H1 (cell line): ENCODE results near the gene RPL12. TPM values are rescaled to one million over a fixed set of nuclear protein-coding genes. Genes with fewer than 3 reads are reported as not detected.
A peak's percentile ranks its signal among the peaks of the same experiment; 100 is the strongest.

Experiments used
- CTCF ChIA-PET: fragments of 300-600 bp; sonication (Branson Sonifier 250); formaldehyde crosslinking; loops from one replicate; lab custom pipeline; 2021; ENCODE audit not compliant: partially characterized antibody; lab: Charles Lee
- POLR2A ChIA-PET: fragments of 300-600 bp; sonication (Branson Sonifier 250); formaldehyde crosslinking; loops from one replicate; lab custom pipeline; 2021; ENCODE audit warnings: inconsistent platforms; ENCODE audit not compliant: partially characterized antibody; lab: Charles Lee
- DNase-seq, 2 experiments: peaks; one replicate each; pipeline versions ENCODE4 v3.0.0 to v3.0.0-alpha.2; 2010 to 2022; ENCODE audit warnings: low spot score in 2 of 2, low read depth in 1 of 2, mixed read lengths in 1 of 2
- FAIRE-seq: peaks from 2 replicates; lab custom pipeline; 2011; peaks lifted over from hg19 to GRCh38; lab: Jason Lieb, UNC
- H2AFZ ChIP-seq: 2 replicates; pipeline ENCODE4 v1.8.1; 2012; ENCODE audit warnings: low read length, inconsistent platforms
- H2AK5ac ChIP-seq: 2 replicates; pipeline ENCODE4 v1.6.1; 2013; ENCODE audit warnings: low read depth, low read length
- H2BK120ac ChIP-seq: replicated peaks from 2 replicates; pipeline ENCODE3; 2013; ENCODE audit warnings: low read depth, low read length, inconsistent platforms
- H2BK12ac ChIP-seq: 2 replicates; pipeline ENCODE4 v1.6.1; 2013; ENCODE audit warnings: low read depth, low read length
- H2BK15ac ChIP-seq: 2 replicates; pipeline ENCODE4 v1.6.1; 2013; ENCODE audit warnings: low read length
- H2BK20ac ChIP-seq: 2 replicates; pipeline ENCODE4 v1.6.1; 2013; ENCODE audit warnings: low read length
- H2BK5ac ChIP-seq: 2 replicates; pipeline ENCODE4 v1.6.1; 2013; ENCODE audit warnings: low read depth, low read length
- H3K14ac ChIP-seq: 2 replicates; pipeline ENCODE4 v1.6.1; 2013; ENCODE audit warnings: inconsistent platforms; ENCODE audit not compliant: insufficient read length
- H3K18ac ChIP-seq: 2 replicates; pipeline ENCODE4 v1.6.1; 2013; ENCODE audit warnings: low read length; ENCODE audit errors: extremely low read depth
- H3K23ac ChIP-seq: 2 replicates; pipeline ENCODE4 v1.6.1; 2013; ENCODE audit warnings: inconsistent platforms; ENCODE audit not compliant: insufficient read length
- H3K23me2 ChIP-seq: 2 replicates; pipeline ENCODE4 v1.6.1; 2013; ENCODE audit warnings: low read depth, low read length
- H3K27ac ChIP-seq: 2 replicates; pipeline ENCODE4 v1.6.1; 2011; ENCODE audit warnings: low read depth, low read length, inconsistent platforms
- H3K27me3 ChIP-seq, 4 experiments: replicated peaks in 1 of 4; 1 replicate in 1 of 4; 2 replicates in 3 of 4; pipeline versions ENCODE4 v1.6.1 to v1.8.1; 2011 to 2013; ENCODE audit warnings: low read length in 3 of 4, mild to moderate bottlenecking in 3 of 4, inconsistent platforms in 2 of 4, mixed read lengths in 2 of 4, moderate library complexity in 1 of 4; ENCODE audit not compliant: control insufficient read depth in 3 of 4, insufficient read depth in 3 of 4; ENCODE audit errors: extremely low read depth in 1 of 4
- H3K36me3 ChIP-seq, 4 experiments: 2 replicates each; pipeline versions ENCODE4 v1.6.1 to v1.8.1; 2011 to 2013; ENCODE audit warnings: mild to moderate bottlenecking in 4 of 4, low read length in 3 of 4, moderate library complexity in 2 of 4, control low read depth in 1 of 4, inconsistent platforms in 1 of 4; ENCODE audit not compliant: insufficient read depth in 4 of 4, control insufficient read depth in 2 of 4
- H3K4ac ChIP-seq: replicated peaks from 2 replicates; pipeline ENCODE3; 2013; ENCODE audit warnings: low read length, low read depth, mixed read lengths, inconsistent platforms; ENCODE audit not compliant: insufficient read length
- H3K4me1 ChIP-seq, 4 experiments: replicated peaks in 1 of 4; 1 replicate in 1 of 4; 2 replicates in 3 of 4; pipeline versions ENCODE4 v1.6.1 to v1.8.1; 2011 to 2013; ENCODE audit warnings: low read length in 3 of 4, inconsistent platforms in 2 of 4, mixed read lengths in 1 of 4; ENCODE audit not compliant: insufficient read depth in 4 of 4, control insufficient read depth in 3 of 4
- H3K4me2 ChIP-seq, 2 experiments: 2 replicates each; pipeline versions ENCODE4 v1.6.1 to v1.8.1; 2011 to 2013; ENCODE audit warnings: low read depth in 2 of 2, low read length in 2 of 2, control low read depth in 1 of 2, inconsistent platforms in 1 of 2, mild to moderate bottlenecking in 1 of 2; ENCODE audit not compliant: insufficient read depth in 1 of 2
- H3K4me3 ChIP-seq, 4 experiments: fragments of 200-600, 300-600 bp in 1 of 4; sonication (generic), shearing (Covaris generic), sonication (Bioruptor Twin) in 1 of 4; 2 replicates each; pipeline versions ENCODE4 v1.5.1 to v1.8.1; 2011 to 2016; ENCODE audit warnings: low read length in 4 of 4, low read depth in 3 of 4, control low read depth in 2 of 4, inconsistent platforms in 2 of 4, mild to moderate bottlenecking in 2 of 4, mixed read lengths in 1 of 4, moderate library complexity in 1 of 4; ENCODE audit not compliant: insufficient read depth in 2 of 4; ENCODE audit errors: extremely low read depth in 1 of 4
- H3K56ac ChIP-seq: replicated peaks from 2 replicates; pipeline ENCODE3; 2013; ENCODE audit warnings: low read depth, mild to moderate bottlenecking, mixed read lengths, low read length, inconsistent platforms; ENCODE audit not compliant: insufficient read length
- H3K79me1 ChIP-seq: 2 replicates; pipeline ENCODE4 v1.6.1; 2013; ENCODE audit warnings: low read depth, low read length, control low read depth
- H3K79me2 ChIP-seq, 2 experiments: 2 replicates each; pipeline versions ENCODE4 v1.6.1 to v1.8.1; 2012 to 2013; ENCODE audit warnings: low read length in 2 of 2, mild to moderate bottlenecking in 2 of 2, inconsistent platforms in 1 of 2; ENCODE audit not compliant: insufficient read depth in 2 of 2, control insufficient read depth in 1 of 2
- H3K9ac ChIP-seq, 4 experiments: replicated peaks in 1 of 4; 1 replicate in 1 of 4; 2 replicates in 3 of 4; pipeline versions ENCODE4 v1.6.1 to v1.8.1; 2011 to 2013; ENCODE audit warnings: low read depth in 3 of 4, low read length in 3 of 4, control low read depth in 2 of 4, mild to moderate bottlenecking in 2 of 4, moderate library complexity in 2 of 4, inconsistent platforms in 1 of 4; ENCODE audit errors: extremely low read depth in 1 of 4
- H3K9me3 ChIP-seq, 2 experiments: 2 replicates each; pipeline versions ENCODE4 v1.6.1 to v1.8.1; 2012 to 2013; ENCODE audit warnings: mild to moderate bottlenecking in 2 of 2, moderate library complexity in 2 of 2, control low read depth in 1 of 2, inconsistent platforms in 1 of 2, low read depth in 1 of 2, low read length in 1 of 2, mixed read lengths in 1 of 2; ENCODE audit not compliant: insufficient read depth in 2 of 2
- H4K20me1 ChIP-seq, 2 experiments: replicated peaks in 1 of 2; 2 replicates each; pipeline versions ENCODE3 to v1.8.1; 2011 to 2013; ENCODE audit warnings: inconsistent platforms in 2 of 2, low read length in 2 of 2, mild to moderate bottlenecking in 1 of 2; ENCODE audit not compliant: insufficient read depth in 2 of 2, control insufficient read depth in 1 of 2
- H4K5ac ChIP-seq: 2 replicates; pipeline ENCODE4 v1.6.1; 2013; ENCODE audit warnings: low read length, low read depth, mixed read lengths, inconsistent platforms; ENCODE audit not compliant: insufficient read length
- H4K8ac ChIP-seq: 2 replicates; pipeline ENCODE4 v1.8.0; 2013; ENCODE audit warnings: mild to moderate bottlenecking, moderate library complexity, low read length, inconsistent platforms; ENCODE audit not compliant: insufficient read depth; ENCODE audit errors: extremely low read depth
- H4K91ac ChIP-seq: replicated peaks from 2 replicates; pipeline ENCODE3; 2013; ENCODE audit warnings: low read length, mixed read lengths, inconsistent platforms; ENCODE audit not compliant: insufficient read length
- CBX5 ChIP-seq: fragments of 300-800, 300-1000 bp; sonication (generic); IDR thresholded peaks from 2 replicates; pipeline ENCODE4 v1.7.1; 2016; ENCODE audit warnings: antibody characterized with exemption, low read length, low read depth
- HDAC6 ChIP-seq: IDR thresholded peaks from one replicate; pipeline ENCODE4 v1.7.1; 2012; ENCODE audit warnings: low read depth, mild to moderate bottlenecking, inconsistent platforms, low read length, moderate library complexity
- JUN ChIP-seq: IDR thresholded peaks from 2 replicates; pipeline ENCODE4 v1.6.1; 2011; ENCODE audit warnings: low read depth, mild to moderate bottlenecking, improper control_type of control experiment, low read length
- KDM1A ChIP-seq: fragments of 200-600, 300-600 bp; sonication (generic); IDR thresholded peaks from 2 replicates; pipeline ENCODE4 v1.7.1; 2016; ENCODE audit warnings: mild to moderate bottlenecking, low read length, borderline replicate concordance
- NRF1 ChIP-seq: IDR thresholded peaks from 2 replicates; pipeline ENCODE4 v1.6.1; 2011; ENCODE audit warnings: mild to moderate bottlenecking, low read depth, low read length, improper control_type of control experiment
- SIN3A ChIP-seq, 2 experiments: IDR thresholded peaks in 1 of 2; conservative IDR thresholded peaks in 1 of 2; 2 replicates each; pipeline ENCODE4 v1.6.1; 2011 to 2012; ENCODE audit warnings: low read length in 2 of 2, improper control_type of control experiment in 1 of 2, low read depth in 1 of 2, mild to moderate bottlenecking in 1 of 2
- SIRT6 ChIP-seq: IDR thresholded peaks from one replicate; pipeline ENCODE4 v1.7.1; 2012; ENCODE audit warnings: low read length, inconsistent platforms
- SP1 ChIP-seq: IDR thresholded peaks from 2 replicates; pipeline ENCODE4 v1.6.1; 2011; ENCODE audit warnings: low read depth, low read length
- SP4 ChIP-seq: IDR thresholded peaks from 2 replicates; pipeline ENCODE4 v1.6.1; 2012; ENCODE audit warnings: low read length, inconsistent platforms
- TAF1 ChIP-seq: IDR thresholded peaks from 2 replicates; pipeline ENCODE4 v1.6.1; 2011; ENCODE audit warnings: mild to moderate bottlenecking, low read depth, low read length
- WGBS, 2 experiments: shearing (Covaris generic) in 1 of 2; methylation state at CpG; one replicate each; pipeline versions ENCODE4 v1.1.6 to v1.1.7; 2013 to 2015; ENCODE audit warnings: low lambda C conversion rate in 2 of 2, mixed read lengths in 2 of 2, inconsistent platforms in 1 of 2, low coverage in 1 of 2, missing lambda C conversion rate in 1 of 2; ENCODE audit not compliant: insufficient replicate concordance in 2 of 2, insufficient coverage in 1 of 2, insufficient read length in 1 of 2; ENCODE audit errors: extremely low coverage in 1 of 2, missing lambda C conversion rate in 1 of 2; 5-methylcytosine and 5-hydroxymethylcytosine counted together
- polyA plus RNA-seq, 7 experiments: library from polyadenylated mRNA; depleted of rRNA in 3 of 7; stranded (reverse) in 5 of 7; unstranded in 2 of 7; fragments of >200 nt in 5 of 7; fragments of 200-250 nt in 2 of 7; gene quantifications; 1 replicate in 5 of 7; 2 replicates in 1 of 7; 4 replicates in 1 of 7; pipeline versions ENCODE4 v1.2.1 to v1.2.3, GENCODE V29; 2011 to 2013; ENCODE audit warnings: missing spikeins in 2 of 7, mixed read lengths in 2 of 7
- total RNA-seq: library from RNA; stranded (reverse); fragmentation: NEBNext Ultra II Directional; extraction: Animal tissue kit (Norgen Biotek cat#: 25700); gene quantifications from 2 replicates; pipeline ENCODE4 v1.2.1, GENCODE V29; 2021
- TF ChIP-seq, protein P1 (sequence below): IDR thresholded peaks from 2 replicates; pipeline ENCODE4 v1.6.1; 2012; ENCODE audit warnings: inconsistent platforms
- TF ChIP-seq, protein P2 (sequence below): IDR thresholded peaks from 2 replicates; pipeline ENCODE4 v1.6.1; 2012; ENCODE audit warnings: low read length, inconsistent platforms

The RPL12 gene
- total and polyA plus RNA-seq, 2 of the 8 experiments (the other 6 are each of a cell fraction or from before 2014, with no cell fraction given) = 1,993 to 4,892 TPM

GRCh38 chr9:127407492-127407843, 43.7 kb downstream of the RPL12 start:
- Histone ChIP-seq H3K4ac (no peak overlapping the region), H3K23me2 (no peaks in the 10 kb centered on the region), H2BK15ac (no peak overlapping the region), H4K91ac (no peak overlapping the region), H3K4me3 (no peak overlapping the region), H3K4me1 (no peaks in the 10 kb centered on the region), H3K27me3 (no peaks in the 10 kb centered on the region), H2AK5ac (no peak overlapping the region), H3K56ac (no peak overlapping the region), H3K14ac (no peak overlapping the region), H4K8ac (no peak overlapping the region), H3K4me2 (no peak overlapping the region), H4K20me1 (peaks cover 0 to 7% of the 10 kb centered on the region in 2 experiments), H4K5ac (no peak overlapping the region), H3K36me3 (peaks cover 2 to 13% (median 6%) of the 10 kb centered on the region in 4 experiments; a peak in 5 of 8 replicates), H3K79me2 (no peaks in the 10 kb centered on the region), H3K79me1 (no peaks in the 10 kb centered on the region), H2BK20ac (no peak overlapping the region), H3K9ac (no peak overlapping the region), H2BK120ac (no peak overlapping the region), H3K18ac (no peak overlapping the region), H2AFZ (no peak overlapping the region), H3K27ac (no peak overlapping the region), H2BK12ac (no peak overlapping the region), H2BK5ac (0 out of 2 replicates have a peak overlapping the region, but pooled peaks have one; percentile 24), H3K23ac (no peak overlapping the region), H3K9me3 (no peaks in the 10 kb centered on the region)
- POLR2A ChIA-PET = interaction anchor here (1.9 to 2.0 kb wide), 2 partner anchors 10 to 40 kb away, joined by 6 to 8 read pairs; partner anchors contain the start of gene SLC2A8
- 87% methylated on average over 6 of the region's 6 CpGs; no CpG with 5 or more reads in 1 of the 2 experiments for WGBS, 2 experiments
- CTCF ChIA-PET = interaction anchor here (1.0 to 2.9 kb wide), 6 partner anchors 10 to 193 kb away, joined by 3 to 10 read pairs (median 4); partner anchors contain the start of gene SLC2A8
- FAIRE-seq = no peak
- DNase-seq = no peak
- TF ChIP-seq CBX5 (no peak), SIN3A (conservative IDR thresholded peaks at IDR 0.05 in 1 of 2, IDR thresholded peaks at IDR 0.05 in 1 of 2; ENCODE audit: low read depth in 1 of 2, low read length in 2 of 2) (no peak), SP4 (no peak), NRF1 (no peak), HDAC6 (no peak), TAF1 (no peak), SIRT6 (no peak), KDM1A (no peak), SP1 (no peak), JUN (no peak)
- TF ChIP-seq, protein P1, sequence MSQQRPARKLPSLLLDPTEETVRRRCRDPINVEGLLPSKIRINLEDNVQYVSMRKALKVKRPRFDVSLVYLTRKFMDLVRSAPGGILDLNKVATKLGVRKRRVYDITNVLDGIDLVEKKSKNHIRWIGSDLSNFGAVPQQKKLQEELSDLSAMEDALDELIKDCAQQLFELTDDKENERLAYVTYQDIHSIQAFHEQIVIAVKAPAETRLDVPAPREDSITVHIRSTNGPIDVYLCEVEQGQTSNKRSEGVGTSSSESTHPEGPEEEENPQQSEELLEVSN = no peak
- TF ChIP-seq, protein P2, sequence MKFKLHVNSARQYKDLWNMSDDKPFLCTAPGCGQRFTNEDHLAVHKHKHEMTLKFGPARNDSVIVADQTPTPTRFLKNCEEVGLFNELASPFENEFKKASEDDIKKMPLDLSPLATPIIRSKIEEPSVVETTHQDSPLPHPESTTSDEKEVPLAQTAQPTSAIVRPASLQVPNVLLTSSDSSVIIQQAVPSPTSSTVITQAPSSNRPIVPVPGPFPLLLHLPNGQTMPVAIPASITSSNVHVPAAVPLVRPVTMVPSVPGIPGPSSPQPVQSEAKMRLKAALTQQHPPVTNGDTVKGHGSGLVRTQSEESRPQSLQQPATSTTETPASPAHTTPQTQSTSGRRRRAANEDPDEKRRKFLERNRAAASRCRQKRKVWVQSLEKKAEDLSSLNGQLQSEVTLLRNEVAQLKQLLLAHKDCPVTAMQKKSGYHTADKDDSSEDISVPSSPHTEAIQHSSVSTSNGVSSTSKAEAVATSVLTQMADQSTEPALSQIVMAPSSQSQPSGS = no peak
